Spleen (tissue), 7 donors: ENCODE data around the gene CRYM.

Experiments used
- CTCF ChIP-seq, 11 experiments: fragments of 200-600 bp in 7 of 11; fragments of 450-650 bp in 4 of 11; sonication (generic) in 4 of 11; IDR thresholded peaks in 8 of 11; conservative IDR thresholded peaks in 3 of 11; 1 replicate in 7 of 11; 2 replicates in 4 of 11; pipeline versions ENCODE4 v1.4.0 to v1.8.0; 2016 to 2021; ENCODE audit warnings: antibody characterized with exemption in 11 of 11, inconsistent platforms in 4 of 11, mild to moderate bottlenecking in 1 of 11
- POLR2A ChIP-seq, 3 donors: fragments of 450-650 bp; IDR thresholded peaks; one replicate each; pipeline ENCODE4 v1.5.1; 2017; ENCODE audit warnings: antibody characterized with exemption in 3 of 3, mild to moderate bottlenecking in 1 of 3
- donor health status: DM: no; HTN: no; CAD: no; lungs with moderate emphysema.
- donor health status: DM: no; HTN: no; CAD: no.
- donor health status: DM: no; HTN: no; CAD: no.

DNA sequence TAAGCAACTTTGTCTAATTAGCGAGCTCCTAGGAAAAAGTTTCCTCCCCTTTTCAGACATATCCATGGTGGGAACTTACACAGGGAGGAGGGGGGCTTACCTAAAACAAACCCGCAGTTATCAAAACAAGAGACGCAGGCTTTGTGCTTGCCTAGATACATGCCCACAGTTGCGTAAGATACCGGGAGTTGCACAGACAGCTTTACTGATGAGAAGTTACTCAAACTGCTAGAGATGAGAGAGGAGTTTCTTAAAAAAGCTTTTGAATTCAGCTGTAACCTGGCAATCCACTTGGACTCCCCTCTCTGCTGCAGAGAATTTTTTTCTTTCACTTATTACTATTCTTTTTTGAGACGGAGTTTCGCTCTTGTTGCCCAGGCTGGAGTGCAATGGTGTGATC, 59.9 kb downstream of the CRYM start:
- TF ChIP-seq CTCF (IDR thresholded peaks at IDR 0.05 in 8 of 11, conservative IDR thresholded peaks at IDR 0.05 in 3 of 11) (no peak), POLR2A (IDR thresholded peaks at IDR 0.05) (no peak)
